ENCODE measurements around the gene SRRD. TPM values are rescaled to one million over a fixed set of nuclear protein-coding genes. Genes with fewer than 3 reads are reported as not detected.
A peak's percentile ranks its signal among the peaks of the same experiment; 100 is the strongest.

Gene SRRD
- total RNA-seq, 1 donor from 2014 or later: 32.0 TPM

DNA sequence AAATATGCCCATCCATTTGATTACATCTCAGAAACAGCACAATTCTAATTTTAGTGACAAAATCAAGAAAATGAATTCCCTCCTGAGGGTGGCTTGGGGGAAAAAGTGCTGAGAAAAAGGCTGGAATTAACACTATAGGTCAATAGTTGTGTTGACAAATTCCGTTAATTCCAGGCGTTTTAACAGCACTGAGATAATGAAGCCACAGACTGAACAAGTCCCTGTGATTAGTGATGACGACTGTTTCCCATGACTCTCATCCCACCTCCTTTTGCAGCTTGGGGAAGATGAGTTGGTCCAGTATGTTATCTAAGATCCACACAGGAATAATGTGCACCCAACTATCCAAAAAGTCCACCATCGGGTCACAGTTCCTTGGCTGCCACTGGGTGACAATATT lies 12.8 kb downstream of the SRRD start:
- Mint-ChIP-seq H3K9me3 (no peaks in the 10 kb centered on the region), H3K36me3 (ENCODE audit: low read depth) (peaks cover 83% of the 10 kb centered on the region), H3K27me3 (no peaks in the 10 kb centered on the region), H3K27ac (no peak overlapping the region), H3K4me1 (no peaks in the 10 kb centered on the region), H3K4me3 (no peak overlapping the region)
- ChIA-PET POLR2A (no interaction called here), CTCF (no interaction called here)
- no peak for TF ChIP-seq CTCF (IDR thresholded peaks at IDR 0.05)
- intact Hi-C loops (cut with micrococcal nuclease): no loop called here
- DNase-seq (no peak), ATAC-seq (ENCODE audit: low read depth) (no peak)

GRCh38 chr22:26499188-26499703 lies 15.6 kb downstream of the SRRD start:
- peaks cover 85% of the 10 kb centered on the region for H3K36me3 Mint-ChIP-seq (ENCODE audit: low read depth)
- no peaks in the 10 kb centered on the region for H3K27me3 Mint-ChIP-seq
- intact Hi-C loops (cut with micrococcal nuclease): no loop called here
- H3K9me3 Mint-ChIP-seq: no peaks in the 10 kb centered on the region
- TF ChIP-seq CTCF (IDR thresholded peaks at IDR 0.05): no peak
- DNase-seq (no peak), ATAC-seq (ENCODE audit: low read depth) (no peak)
- ChIA-PET POLR2A (interaction anchor here (0.6 to 1.4 kb wide), 2 partner anchors 16 to 63 kb away, joined by 4 read pairs; partner anchors contain the start of genes HPS4 and SRRD), CTCF (no interaction called here)
- H3K27ac Mint-ChIP-seq: no peak overlapping the region
- no peak overlapping the region for H3K4me3 Mint-ChIP-seq
- H3K4me1 Mint-ChIP-seq: peaks cover 16% of the 10 kb centered on the region

DNA sequence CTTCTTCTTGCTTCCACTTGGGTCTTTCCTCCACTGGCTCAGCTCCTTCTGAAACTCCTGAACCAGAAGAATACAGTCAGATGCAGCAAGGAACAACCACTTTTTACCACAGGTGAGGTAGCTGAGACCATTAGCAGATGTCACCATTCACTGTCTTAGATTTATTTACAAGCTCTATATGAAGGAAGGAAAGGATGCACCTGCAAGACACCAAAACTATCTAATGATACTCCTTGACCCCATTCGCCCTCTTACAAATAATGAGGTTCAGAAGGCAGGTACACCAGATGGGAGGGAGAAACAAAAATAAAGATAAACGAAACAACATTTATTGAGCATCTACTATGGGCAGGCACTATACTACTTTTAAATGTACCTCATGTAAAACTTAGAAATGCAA lies 18.3 kb downstream of the SRRD start:
- POLR2A ChIA-PET: interaction anchor here (0.6 to 2.4 kb wide), 3 partner anchors 10 to 31 kb away, joined by 4 to 13 read pairs (median 11); partner anchors contain the start of genes HPS4, SRRD and TFIP11
- H3K4me3 Mint-ChIP-seq: no peak overlapping the region

GRCh38 chr22:26502688-26503561 lies 19.2 kb downstream of the SRRD start:
- no peak for DNase-seq
- Mint-ChIP-seq H3K36me3 (ENCODE audit: low read depth) (peaks cover 80% of the 10 kb centered on the region), H3K4me3 (peak overlapping the region; percentile 33), H3K4me1 (peaks cover 17% of the 10 kb centered on the region), H3K9me3 (no peaks in the 10 kb centered on the region), H3K27ac (peak overlapping the region; percentile 78), H3K27me3 (no peaks in the 10 kb centered on the region)
- CTCF ChIA-PET: interaction anchor here (0.7 to 2.3 kb wide), 9 partner anchors 9 to 163 kb away, joined by 3 to 15 read pairs (median 4); partner anchors contain the start of genes HPS4 and SRRD
- TF ChIP-seq CTCF (IDR thresholded peaks at IDR 0.05): no peak
- ATAC-seq (ENCODE audit: low read depth): peak; percentile 86
- POLR2A ChIA-PET: interaction anchor here (0.6 to 2.4 kb wide), 3 partner anchors 10 to 137 kb away, joined by 4 to 13 read pairs (median 11); partner anchors contain the start of genes HPS4, SRRD and TFIP11
- intact Hi-C loops (cut with micrococcal nuclease): loop anchor here (10.0 kb wide), 1 partner anchor 1412 kb away; the partner anchor contains the start of gene PITPNB

More for the DNA sequence above, 18.3 kb downstream of the SRRD start:
- DNase-seq (no peak), ATAC-seq (ENCODE audit: low read depth) (no peak)
- no peaks in the 10 kb centered on the region for H3K9me3 Mint-ChIP-seq
- no peaks in the 10 kb centered on the region for H3K27me3 Mint-ChIP-seq
- CTCF ChIA-PET: interaction anchor here (2.1 to 2.3 kb wide), 2 partner anchors 33 to 164 kb away, joined by 7 to 15 read pairs; no protein-coding TSS in a partner anchor
- TF ChIP-seq CTCF (IDR thresholded peaks at IDR 0.05): no peak
- intact Hi-C loops (cut with micrococcal nuclease): loop anchor here (10.0 kb wide), 1 partner anchor 1413 kb away; the partner anchor contains the start of gene PITPNB
- H3K36me3 Mint-ChIP-seq (ENCODE audit: low read depth): peaks cover 85% of the 10 kb centered on the region
- no peak overlapping the region for H3K27ac Mint-ChIP-seq
- H3K4me1 Mint-ChIP-seq: peaks cover 17% of the 10 kb centered on the region

All from activated B cell treated with CpG ODN at 0.5 μM for 24 hours (primary cell).